ENCODE measurements around the gene ZBTB38.

Gene ZBTB38

DNA sequence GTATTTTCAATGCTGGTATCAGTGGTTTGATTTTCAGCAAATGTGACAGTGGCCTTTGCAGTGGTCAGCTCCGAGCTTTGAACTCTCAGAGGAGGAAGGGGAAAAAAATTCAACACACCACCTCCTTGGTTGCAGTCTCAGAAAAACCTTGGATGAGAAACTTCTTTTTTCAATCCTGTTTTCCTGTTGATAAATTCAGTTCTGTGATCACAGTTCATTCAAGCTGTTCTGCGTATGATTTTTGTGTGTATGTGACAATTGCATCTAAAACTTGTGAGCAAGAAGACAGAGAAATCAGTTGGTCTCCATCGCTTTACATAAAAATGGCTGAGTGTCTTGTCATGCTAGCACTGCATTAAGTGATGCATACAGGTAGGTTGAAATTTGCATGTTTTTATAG lies 19.2 kb downstream of the ZBTB38 start:
- no peak for DNase-seq (ENCODE audit: low read depth)

DNA sequence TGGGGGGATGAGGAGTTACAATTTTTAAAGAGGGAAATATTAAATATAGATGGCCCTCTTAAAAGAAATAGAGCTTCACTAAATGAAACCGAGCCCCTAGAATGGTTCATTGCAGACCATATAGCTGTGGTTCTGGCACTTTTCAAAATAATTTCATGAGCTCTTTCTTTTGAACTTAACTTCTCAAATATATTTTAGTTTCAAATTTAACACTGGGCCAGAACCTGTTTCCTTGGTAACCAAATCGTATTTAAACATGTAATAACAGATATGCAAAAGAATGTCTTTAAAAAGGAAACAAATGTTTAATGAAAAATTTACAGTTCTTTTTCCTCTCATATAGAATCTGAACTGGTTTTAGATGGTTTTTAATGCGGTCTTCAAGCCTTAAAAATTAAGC lies 20.1 kb downstream of the ZBTB38 start:
- DNase-seq (ENCODE audit: low read depth) = no peak

DNA sequence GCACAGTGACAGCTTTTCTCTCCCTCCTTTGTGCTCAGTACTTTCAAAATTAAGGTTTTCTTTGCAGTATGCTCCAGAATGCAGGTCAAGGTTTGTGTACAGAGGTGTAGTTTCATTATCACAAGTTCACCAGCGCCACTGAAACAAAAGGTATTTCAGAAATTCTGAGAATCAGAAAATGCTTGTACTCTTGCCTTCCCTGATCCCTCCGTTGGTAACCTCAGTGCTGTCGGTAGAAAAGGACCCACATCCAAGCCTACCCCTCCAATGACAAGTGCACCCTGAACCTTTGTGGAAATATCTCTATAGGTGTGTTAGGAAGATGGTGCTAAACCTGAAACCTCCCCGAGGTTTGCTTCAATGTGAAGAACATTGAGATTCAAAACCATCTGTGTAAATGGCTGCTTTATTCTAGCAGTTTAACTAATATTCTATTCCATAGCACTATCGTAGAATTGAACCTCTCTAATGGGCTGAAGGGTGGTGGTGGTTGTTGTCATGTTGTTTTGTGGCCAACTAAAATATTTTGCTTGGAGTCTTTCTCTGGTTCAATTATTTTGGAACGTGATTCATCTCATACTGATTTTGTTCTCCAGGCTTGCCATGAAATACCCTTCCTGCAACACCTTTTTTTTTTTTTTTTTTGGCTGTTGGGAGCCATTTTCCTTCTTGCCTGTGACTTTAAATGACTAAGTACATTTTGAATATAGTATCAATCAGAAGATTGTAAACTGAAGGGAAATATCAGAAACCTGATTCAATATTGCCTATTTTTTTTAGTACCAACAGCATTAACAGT lies 20.7 kb downstream of the ZBTB38 start:
- DNase-seq (ENCODE audit: low read depth) = no peak

DNA sequence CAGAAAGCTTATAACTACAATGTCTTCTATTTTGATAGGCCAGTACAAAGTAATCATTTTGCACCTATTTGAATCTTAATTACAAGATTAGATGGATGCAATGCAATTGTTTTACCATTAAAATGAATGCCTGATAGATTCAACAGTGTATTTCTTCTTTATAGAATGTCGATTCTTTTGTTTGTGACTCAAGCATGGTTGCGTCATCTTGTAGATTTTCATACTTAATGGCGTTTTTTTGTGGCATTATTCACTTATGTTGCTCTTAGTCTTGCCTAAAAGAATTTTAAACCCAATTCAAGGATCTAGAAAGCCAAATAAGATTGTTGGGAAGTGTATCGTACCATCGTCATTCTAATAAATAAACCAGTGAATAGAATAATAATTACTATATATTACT lies 21.4 kb downstream of the ZBTB38 start:
- no peak for DNase-seq (ENCODE audit: low read depth)

DNA sequence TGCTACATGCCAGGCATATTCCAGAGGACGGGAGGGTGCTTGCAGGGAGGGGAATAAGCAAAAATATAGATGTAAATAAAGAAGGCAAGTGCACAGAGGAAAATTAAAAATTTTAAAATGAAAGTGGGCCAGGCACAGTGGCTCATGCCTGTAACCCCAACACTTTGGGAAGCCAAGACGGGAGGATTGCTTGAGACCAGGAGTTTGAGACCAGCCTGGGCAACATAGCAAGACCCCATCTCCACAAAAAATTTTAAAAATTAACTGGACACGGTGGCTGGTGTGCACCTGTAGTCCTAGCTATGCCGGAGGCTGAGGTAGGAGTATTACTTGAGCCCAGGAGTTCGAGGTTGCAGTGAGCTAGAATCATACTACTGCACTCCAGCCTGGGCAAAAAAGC lies 22.4 kb downstream of the ZBTB38 start:
- no peak for DNase-seq (ENCODE audit: low read depth)

DNA sequence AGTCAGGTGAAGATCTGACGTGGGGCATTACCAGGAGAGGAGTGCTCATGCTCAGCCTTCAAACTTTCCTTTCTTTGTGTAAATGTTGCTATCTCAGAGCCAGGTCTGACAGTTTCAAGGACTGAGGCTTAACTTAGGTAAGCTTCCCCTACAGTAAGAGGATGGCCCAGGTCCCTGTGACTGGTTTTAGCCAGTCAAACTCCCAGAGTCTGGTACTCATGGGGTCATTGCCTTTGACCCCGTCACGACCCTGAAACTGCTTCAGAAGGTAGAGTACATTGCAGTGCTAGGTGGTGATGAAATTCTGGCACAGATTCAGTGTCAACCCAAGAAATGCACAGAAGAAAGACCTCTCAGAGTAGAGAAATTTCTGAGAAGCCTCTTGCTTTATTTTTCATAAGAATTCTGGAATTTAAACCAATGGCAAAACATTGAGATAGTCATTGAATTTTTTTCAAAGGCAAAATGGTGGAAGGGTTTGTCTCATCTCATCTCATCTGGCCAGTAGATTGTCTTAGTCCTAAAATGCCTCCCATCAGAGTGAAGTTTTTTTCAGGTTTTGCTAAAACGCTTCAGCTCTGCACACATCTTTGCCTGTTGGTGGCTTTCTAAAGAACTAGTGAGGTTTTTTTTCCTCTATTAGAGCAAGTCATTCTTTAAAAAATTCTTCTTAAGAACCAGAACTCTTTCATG lies 23.1 kb downstream of the ZBTB38 start:
- DNase-seq (ENCODE audit: low read depth) = no peak

DNA sequence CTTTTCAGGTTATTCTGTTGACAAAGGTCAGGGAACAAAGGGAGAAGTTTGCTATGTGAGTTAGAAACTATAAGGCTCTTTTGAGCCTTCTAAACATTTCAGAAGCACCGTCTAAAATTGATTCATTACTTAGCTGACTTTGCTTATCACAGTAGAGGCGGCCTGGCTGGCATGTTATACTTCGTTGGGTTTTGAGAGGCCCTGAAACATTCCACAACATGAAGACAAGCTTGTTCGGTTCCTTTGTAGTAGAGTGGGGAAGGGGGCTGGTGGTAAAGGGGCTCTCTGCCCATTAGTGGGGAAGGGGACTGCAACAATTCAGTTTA lies 23.6 kb downstream of the ZBTB38 start:
- DNase-seq (ENCODE audit: low read depth) = no peak

DNA sequence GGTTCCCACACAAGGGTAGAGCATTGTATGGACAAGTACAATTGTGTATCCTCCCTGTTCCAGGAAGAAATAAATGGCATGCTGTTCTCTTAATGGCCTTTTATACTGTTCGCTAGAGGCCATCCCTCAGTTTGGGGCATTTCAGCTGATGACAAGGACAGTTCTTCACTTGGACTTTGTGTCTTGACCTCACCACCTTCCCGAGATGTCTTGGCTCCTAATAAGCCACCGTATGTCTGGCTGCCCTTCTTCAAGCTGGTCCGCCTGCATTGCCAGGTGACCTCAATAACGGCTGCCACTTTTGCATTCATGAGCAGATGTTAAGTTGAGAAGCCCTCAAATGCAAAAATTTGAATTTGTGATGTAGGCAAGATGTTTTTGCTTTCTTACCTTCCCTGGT lies 24.1 kb downstream of the ZBTB38 start:
- no peak for DNase-seq (ENCODE audit: low read depth)

DNA sequence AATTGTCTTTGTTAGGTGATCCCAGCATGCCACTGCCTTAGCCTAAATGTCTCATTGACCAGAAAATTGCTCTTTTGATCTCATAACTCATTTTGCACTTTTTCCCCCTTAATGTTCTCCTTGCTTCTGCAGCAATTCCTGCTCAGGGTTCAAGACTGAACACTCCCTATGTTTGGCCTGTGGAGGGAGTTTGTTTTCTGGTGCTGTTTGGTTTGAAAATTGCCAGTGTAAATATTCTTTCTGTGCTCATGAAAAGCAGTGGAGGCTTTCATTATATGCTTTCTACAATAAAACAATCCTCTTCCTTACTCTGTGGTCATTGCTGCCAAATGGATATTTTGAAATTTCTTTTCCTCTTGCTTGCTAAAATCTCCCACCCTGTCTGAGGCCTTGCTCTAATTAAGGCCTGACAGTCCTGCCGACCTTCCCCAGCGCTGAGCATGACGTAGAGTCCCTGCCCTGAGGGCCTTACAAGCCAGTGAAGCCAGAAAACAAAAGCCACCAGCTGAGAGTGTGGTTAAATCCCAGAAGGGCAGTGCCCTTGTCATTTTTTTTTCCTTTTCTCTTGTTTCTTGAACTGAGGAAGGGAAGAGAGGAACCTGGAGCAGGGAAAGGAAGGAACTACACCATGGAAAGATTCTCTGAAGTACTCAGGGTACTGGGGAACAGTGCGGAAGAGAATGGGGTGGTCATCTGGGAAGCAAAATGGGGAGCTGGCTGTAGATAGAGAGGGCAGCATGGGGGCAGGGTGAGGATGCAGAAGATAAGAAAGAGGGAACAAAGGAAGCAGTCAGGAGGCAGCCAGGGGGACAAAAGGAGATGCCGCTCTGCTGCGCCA lies 24.8 kb downstream of the ZBTB38 start:
- DNase-seq (ENCODE audit: low read depth) = no peak

DNA sequence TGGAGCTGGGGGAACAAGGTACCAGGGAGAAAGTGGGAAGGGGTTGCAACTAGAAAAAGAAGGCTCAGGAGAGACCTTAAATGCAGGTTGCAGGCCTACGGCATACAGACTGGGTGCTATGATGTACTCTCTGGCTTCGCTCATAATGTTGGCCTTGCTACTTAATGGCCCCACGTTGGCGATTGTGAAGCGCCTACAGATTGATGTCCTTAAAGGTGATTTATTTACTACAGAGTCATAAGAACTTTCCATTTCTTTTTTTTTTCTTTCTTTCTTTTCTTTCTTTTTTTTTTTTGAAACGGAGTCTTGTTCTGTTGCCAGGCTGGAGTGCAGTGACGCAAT lies 25.4 kb downstream of the ZBTB38 start:
- no peak for DNase-seq (ENCODE audit: low read depth)

DNA sequence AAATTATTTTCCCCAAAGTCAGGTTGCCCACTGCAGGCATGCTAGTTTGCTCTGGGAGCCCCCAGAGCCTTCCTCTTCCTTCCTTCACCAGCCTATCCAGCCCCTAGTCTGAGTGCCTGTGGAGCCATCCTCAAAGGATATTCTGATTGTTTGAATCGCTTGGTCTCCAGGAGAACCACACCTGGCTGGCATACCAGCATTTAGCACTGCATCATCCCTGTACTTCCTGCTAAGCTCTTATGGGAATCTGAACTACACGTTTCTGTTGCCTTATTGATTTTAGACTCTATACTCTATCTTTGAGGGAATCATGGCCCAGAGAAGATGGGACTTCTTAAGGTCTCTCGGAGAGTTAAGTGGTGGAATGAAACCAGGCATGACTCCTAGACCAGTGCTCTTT lies 26.3 kb downstream of the ZBTB38 start:
- DNase-seq (ENCODE audit: low read depth) = no peak

DNA sequence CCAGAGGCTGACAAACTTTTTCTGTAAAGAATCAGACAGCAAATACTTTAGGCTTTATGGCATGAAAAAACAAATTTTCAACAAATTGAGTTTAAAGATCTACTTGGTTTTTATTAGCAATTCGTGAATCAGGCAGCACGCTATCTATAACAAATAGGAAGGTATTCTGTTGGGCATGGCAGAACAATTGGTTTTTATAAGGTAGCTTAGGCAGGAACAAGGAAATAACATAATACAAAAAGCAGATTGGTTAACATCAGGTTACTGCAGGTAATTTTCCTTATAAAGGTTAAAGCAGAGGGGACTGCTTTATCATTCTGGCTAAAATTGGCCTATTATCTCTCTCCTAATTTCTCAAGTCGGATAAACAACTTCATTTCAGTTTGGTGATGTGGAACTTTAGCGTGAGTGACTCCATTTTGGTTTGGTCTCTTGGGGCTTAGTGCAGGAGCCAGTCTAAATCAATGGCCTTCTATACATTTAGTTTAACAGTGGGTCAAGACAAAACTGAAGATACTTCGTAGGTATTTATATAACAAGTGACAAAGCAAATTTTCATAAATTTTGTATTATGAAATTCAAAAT lies 26.8 kb downstream of the ZBTB38 start:
- no peak for DNase-seq (ENCODE audit: low read depth)

DNA sequence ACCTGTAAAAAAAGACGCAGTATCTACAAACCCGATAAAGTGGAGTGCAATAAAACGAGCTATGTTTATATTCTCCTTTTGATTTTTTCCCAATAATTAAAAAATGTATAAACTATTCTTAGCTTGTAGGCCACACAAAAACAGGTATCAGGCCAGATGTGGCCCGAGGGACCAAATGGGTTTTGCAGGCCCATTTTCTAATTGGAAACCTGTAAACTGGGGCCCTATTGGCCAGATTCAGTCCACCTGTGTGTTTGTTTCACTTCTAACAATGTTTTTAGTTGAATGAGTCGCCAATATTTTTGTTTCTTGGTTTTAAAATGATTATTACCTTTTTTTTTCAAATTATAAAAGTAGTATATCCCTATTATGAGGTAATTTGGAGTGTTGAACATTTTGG lies 29.7 kb downstream of the ZBTB38 start:
- no peak for DNase-seq (ENCODE audit: low read depth)

DNA sequence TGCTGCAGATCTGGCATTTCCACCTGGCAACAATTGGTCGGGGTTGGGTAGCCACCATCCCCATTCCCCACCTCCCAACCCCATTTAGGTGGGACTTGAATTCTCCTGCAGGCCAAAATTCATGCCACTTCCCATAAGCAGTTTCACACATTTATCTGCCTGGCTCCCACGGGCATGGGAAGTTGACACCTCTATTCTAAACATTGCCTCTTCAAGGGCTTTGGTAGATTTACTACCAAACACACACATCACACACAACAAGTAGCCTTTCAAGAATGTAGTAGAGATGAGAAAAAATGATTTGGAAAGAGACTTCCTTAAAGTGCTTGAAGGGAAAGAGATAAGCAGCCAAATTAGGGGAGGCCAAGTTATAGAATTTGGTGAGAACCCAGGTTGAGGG lies 30.9 kb downstream of the ZBTB38 start:
- DNase-seq (ENCODE audit: low read depth) = no peak

DNA sequence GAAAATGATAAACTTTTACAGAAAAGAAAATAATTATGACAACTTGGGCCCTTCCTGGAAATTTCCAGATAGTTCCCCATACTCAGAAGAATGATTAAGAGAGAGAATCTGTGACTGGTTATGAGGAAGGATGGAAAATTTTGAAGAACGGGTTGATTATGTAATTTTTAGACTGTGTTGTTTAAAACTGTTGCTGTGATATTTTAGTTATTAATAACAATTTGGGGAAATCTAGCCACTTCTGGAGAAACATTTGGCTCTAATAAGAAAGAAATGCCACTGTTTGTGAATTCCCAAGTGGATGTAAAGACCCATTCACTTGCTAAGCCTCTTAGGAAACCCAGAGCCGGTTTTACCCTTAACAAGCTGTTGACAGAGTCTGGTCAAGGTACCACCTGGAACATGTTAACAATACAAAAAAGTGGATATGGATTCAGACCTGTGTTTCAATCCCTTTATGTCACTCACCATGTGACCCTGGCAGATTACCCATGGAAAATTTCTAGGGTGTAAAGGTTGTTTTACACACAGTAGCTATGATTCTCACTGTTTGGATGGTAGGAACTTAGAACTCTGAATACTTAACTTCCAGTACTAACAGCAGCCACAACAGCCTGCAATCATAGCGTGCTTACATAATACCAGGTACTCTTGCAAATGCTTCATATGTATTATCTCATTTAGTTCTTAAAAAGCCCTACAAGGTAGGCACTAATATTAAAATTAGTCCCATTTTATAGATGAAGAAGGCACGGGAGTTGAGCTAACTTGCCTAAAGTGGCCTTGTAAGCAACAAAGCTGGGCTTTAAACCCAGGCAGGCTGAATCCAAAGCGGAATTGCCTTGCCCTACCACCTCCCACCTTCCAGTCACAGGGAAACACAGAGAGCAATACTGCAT lies 32.0 kb downstream of the ZBTB38 start:
- no peak for DNase-seq (ENCODE audit: low read depth)

DNA sequence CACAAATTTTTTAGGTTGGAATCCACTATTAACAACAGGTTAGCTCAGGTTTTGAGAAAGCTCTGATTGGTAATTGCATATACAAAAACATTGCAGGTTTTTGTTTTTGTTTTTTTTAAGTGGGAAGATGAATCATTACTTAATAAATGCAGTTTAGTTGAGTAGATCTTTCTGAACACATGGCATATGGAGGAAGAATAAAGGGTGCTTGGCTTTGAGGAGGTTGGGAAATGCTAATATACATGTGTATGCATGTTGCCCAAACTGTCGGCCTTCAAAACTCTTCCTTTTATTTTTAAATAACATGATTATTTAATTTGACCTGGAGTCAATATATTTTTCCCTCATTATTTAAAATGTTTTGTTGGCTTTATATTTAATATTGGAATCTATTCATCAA lies 32.8 kb downstream of the ZBTB38 start:
- DNase-seq (ENCODE audit: low read depth) = no peak

DNA sequence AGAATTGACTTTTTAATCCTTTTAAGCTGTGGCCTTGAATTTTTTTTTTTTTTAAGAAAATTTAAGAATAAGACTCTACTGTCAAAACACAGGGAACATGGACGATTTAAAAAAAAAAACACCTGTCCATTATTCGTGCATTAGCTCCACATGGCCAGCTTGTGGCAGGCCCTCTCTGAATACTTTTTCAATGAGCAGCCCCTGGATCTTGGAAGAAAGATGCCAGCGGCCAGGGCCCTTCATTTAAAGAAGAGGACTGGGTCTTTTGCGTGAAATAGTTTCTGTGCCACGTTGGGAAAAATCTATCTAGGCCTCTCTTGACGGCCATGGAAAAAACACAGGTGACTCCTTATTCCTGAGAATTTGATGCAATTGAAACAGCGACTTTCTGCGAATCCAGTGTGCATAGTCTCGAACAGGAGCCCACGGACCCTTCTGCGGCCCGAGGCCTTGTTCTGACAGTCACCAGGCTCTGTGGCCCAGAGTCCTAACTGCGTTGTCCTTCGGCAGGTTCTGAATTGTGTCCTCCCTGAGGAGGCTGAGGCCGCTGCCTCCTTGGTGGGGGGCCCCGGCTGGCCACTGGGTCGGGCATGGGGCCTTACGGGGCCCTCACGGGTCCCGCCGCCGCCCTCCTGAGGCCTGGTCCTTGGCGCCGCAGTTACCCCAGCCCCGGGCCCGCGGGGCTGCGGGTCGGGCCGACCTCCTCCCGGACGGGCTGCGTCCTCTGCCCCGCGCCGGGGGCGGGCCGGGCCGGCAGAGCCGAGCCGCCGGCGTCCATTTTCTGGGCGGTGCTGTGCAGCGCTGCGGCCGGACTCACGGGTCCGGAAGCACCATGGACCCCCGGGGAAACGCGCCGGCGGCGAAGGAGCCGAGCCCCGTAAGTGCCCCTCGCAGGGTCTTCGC lies 33.5 kb downstream of the ZBTB38 start:
- peak; percentile 34 for DNase-seq (ENCODE audit: low read depth)

DNA sequence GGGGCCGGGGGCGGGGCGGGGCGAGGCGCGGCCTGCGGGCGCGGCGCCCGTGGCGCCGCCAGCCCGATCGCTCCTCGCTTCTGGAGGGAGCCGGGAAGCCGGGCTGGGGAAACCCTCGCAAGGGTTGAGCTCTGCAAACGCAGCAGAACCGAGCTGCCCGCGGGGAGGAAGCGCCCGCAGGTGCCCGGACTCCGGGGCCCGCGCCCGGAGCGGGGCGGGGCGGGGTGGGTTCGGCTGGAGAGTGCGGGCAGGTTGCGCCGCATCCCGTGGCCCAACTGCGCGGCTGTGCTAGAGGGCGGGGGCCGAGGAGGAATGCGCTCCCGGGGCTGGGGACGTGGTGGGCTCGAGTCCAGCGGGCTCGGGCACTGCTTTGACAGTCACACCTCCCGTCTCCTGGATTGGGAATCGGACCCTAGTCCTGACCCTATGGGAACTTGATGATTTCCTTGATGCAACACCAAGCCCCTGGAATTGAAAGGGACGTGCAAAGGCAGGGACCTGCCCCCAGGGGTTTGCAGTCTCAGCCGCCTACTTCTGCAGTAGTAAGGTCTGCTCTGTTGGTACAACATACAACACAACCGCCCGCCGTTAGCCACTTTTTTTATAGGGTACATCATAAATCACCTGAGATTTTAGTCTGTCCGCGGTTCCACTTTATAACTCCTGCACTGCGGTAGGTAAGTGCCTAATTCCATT lies 34.3 kb downstream of the ZBTB38 start:
- DNase-seq (ENCODE audit: low read depth) = peak; percentile 16

DNA sequence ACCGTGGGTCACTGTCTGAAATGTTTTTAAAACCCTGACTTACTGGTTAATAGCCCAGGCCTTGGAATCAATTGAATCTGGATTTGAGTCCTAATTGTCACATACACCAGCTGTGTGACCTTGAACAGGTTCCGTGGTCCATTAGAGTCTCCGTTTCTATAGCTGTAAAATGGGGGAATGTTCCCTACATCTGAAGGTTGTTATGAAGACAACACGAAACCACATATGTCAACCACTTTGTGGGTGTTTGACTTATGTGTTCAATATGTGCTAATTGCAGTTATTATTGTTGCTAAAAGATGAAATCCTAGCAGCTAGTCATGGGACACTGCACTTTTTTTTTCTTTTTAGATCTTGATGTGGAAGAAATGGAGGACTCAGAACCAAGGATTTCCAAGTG lies 35.3 kb downstream of the ZBTB38 start:
- no peak for DNase-seq (ENCODE audit: low read depth)

DNA sequence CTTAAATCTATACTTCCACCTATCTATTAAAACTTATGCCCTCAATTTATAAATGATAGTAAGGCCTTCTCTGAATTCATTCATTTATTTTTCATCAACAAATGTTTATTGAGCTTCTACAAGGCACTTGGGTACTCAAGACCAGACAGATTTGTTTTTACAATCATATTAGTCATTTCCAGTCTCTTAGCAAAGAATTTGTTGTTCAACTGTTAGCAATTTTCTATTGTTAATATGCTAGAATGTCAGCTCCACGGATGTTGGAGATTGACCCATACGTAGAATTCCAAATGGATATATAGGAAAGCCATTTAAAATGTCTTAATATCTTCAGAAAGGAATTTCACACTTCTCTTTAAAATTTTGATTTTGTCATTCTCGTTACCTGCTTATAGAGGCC lies 36.7 kb downstream of the ZBTB38 start:
- no peak for DNase-seq (ENCODE audit: low read depth)
